Activated CD8-positive, alpha-beta T cell treated with anti-CD3 and anti-CD28 coated beads, Interleukin-2, amount 10 ng/mL, durations not matched to agents 7 days and 5 days (primary cell): Measurements from ENCODE around the gene RHOXF2B. TPM values are rescaled to one million over a fixed set of nuclear protein-coding genes. Genes with fewer than 3 reads are reported as not detected.
"Not testable (repeated sequence)": the region's sequence is repeated elsewhere in the genome, so short reads cannot be mapped to it uniquely, and the experiment has no call there.

ENCODE experiments used
- ATAC-seq: fragments of 150-1000 bp; cut with Tn5 transposase; one replicate; pipeline ENCODE4 v1.10.0; 2021; ENCODE audit warnings: moderate library complexity
- CTCF ChIA-PET: fragments of 350-600 bp; sonication (Branson Sonifier 250); formaldehyde crosslinking; loops from one replicate; lab custom pipeline; 2021; ENCODE audit warnings: antibody characterized with exemption; lab: Charles Lee
- POLR2A ChIA-PET: fragments of 350-600 bp; sonication (Branson Sonifier 250); formaldehyde crosslinking; loops from one replicate; lab custom pipeline; 2021; ENCODE audit warnings: antibody characterized with exemption; lab: Charles Lee
- DNase-seq: peaks from one replicate; pipeline ENCODE4 v3.0.0-alpha.2; 2020
- H3K27ac Mint-ChIP-seq: one replicate; pipeline ENCODE4 v1.8.0; 2021; ENCODE audit warnings: mild to moderate bottlenecking, mixed read lengths
- H3K27me3 Mint-ChIP-seq: one replicate; pipeline ENCODE4 v1.8.0; 2021; ENCODE audit warnings: low read depth, mixed read lengths
- H3K36me3 Mint-ChIP-seq: one replicate; pipeline ENCODE4 v1.8.0; 2021; ENCODE audit warnings: low read depth, mixed read lengths
- H3K4me1 Mint-ChIP-seq: one replicate; pipeline ENCODE4 v1.8.0; 2021; ENCODE audit warnings: low read depth, mixed read lengths
- H3K4me3 Mint-ChIP-seq: one replicate; pipeline ENCODE4 v1.8.0; 2021; ENCODE audit warnings: mild to moderate bottlenecking, mixed read lengths
- H3K9me3 Mint-ChIP-seq: one replicate; pipeline ENCODE4 v1.8.0; 2022; ENCODE audit warnings: mixed read lengths; ENCODE audit not compliant: insufficient read depth
- total RNA-seq, 2 experiments: library from RNA; stranded (reverse); gene quantifications; one replicate each; pipeline ENCODE4 v1.2.3, GENCODE V29; 2021

The RHOXF2B gene
- total RNA-seq, 2 experiments from 2014 or later = not detected

- H3K27ac Mint-ChIP-seq, H3K9me3 Mint-ChIP-seq, POLR2A ChIA-PET, H3K4me3 Mint-ChIP-seq, H3K27me3 Mint-ChIP-seq, DNase-seq, ATAC-seq, H3K4me1 Mint-ChIP-seq, H3K36me3 Mint-ChIP-seq, CTCF ChIA-PET: not testable (repeated sequence)
These were observed 34.8 kb downstream of the RHOXF2B start for GRCh38 chrX:120042712-120043111.

- CTCF ChIA-PET, H3K4me1 Mint-ChIP-seq, H3K36me3 Mint-ChIP-seq, H3K27ac Mint-ChIP-seq, POLR2A ChIA-PET, H3K4me3 Mint-ChIP-seq, H3K27me3 Mint-ChIP-seq, H3K9me3 Mint-ChIP-seq, DNase-seq, ATAC-seq: not testable (repeated sequence)
These were observed 35.2 kb downstream of the RHOXF2B start for GRCh38 chrX:120042247-120042646.

- H3K27ac Mint-ChIP-seq, ATAC-seq, H3K4me3 Mint-ChIP-seq, POLR2A ChIA-PET, H3K36me3 Mint-ChIP-seq, DNase-seq, CTCF ChIA-PET, H3K4me1 Mint-ChIP-seq, H3K9me3 Mint-ChIP-seq, H3K27me3 Mint-ChIP-seq: not testable (repeated sequence)
These were observed 37.3 kb downstream of the RHOXF2B start for GRCh38 chrX:120040176-120040575.

- ATAC-seq, H3K4me3 Mint-ChIP-seq, H3K27me3 Mint-ChIP-seq, H3K36me3 Mint-ChIP-seq, H3K9me3 Mint-ChIP-seq, POLR2A ChIA-PET, CTCF ChIA-PET, H3K27ac Mint-ChIP-seq, DNase-seq, H3K4me1 Mint-ChIP-seq: not testable (repeated sequence)
These were observed 38.3 kb downstream of the RHOXF2B start for GRCh38 chrX:120039087-120039733.

- ATAC-seq = no peak
- H3K27ac Mint-ChIP-seq = no peak overlapping the region
- H3K9me3 Mint-ChIP-seq = no peaks in the 10 kb centered on the region
- peaks cover 9% of the 10 kb centered on the region for H3K4me1 Mint-ChIP-seq
- no peak for DNase-seq
- no peak overlapping the region for H3K4me3 Mint-ChIP-seq
- no peaks in the 10 kb centered on the region for H3K36me3 Mint-ChIP-seq
- CTCF ChIA-PET = no interaction called here
- H3K27me3 Mint-ChIP-seq = peaks cover 3% of the 10 kb centered on the region
- POLR2A ChIA-PET = no interaction called here
These were observed 40.8 kb downstream of the RHOXF2B start for GRCh38 chrX:120036704-120037103.

GRCh38 chrX:120035522-120036309 is 41.8 kb downstream of the RHOXF2B start:
- H3K4me1 Mint-ChIP-seq, H3K27ac Mint-ChIP-seq, H3K9me3 Mint-ChIP-seq, DNase-seq, H3K27me3 Mint-ChIP-seq, POLR2A ChIA-PET, H3K36me3 Mint-ChIP-seq, ATAC-seq, H3K4me3 Mint-ChIP-seq: not testable (repeated sequence)
- CTCF ChIA-PET = interaction anchor here (1.0 kb wide), 1 partner anchor 55 kb away, joined by 3 read pairs; no protein-coding TSS in a partner anchor

- no peak for DNase-seq
- no peak overlapping the region for H3K4me3 Mint-ChIP-seq
- no peak for ATAC-seq
- POLR2A ChIA-PET = no interaction called here
- no peaks in the 10 kb centered on the region for H3K4me1 Mint-ChIP-seq
- no peaks in the 10 kb centered on the region for H3K36me3 Mint-ChIP-seq
- no peaks in the 10 kb centered on the region for H3K9me3 Mint-ChIP-seq
- no peak overlapping the region for H3K27ac Mint-ChIP-seq
- peaks cover 15% of the 10 kb centered on the region for H3K27me3 Mint-ChIP-seq
- CTCF ChIA-PET = interaction anchor here (1.5 kb wide), 1 partner anchor 185 kb away, joined by 4 read pairs; no protein-coding TSS in a partner anchor
These were observed 48.1 kb downstream of the RHOXF2B start for GRCh38 chrX:120029354-120029753.

GRCh38 chrX:120023259-120023658 is 54.2 kb downstream of the RHOXF2B start:
- Mint-ChIP-seq H3K4me1 (no peaks in the 10 kb centered on the region), H3K4me3 (no peak overlapping the region), H3K27ac (no peak overlapping the region), H3K9me3 (no peaks in the 10 kb centered on the region), H3K27me3 (peaks cover 12% of the 10 kb centered on the region), H3K36me3 (no peaks in the 10 kb centered on the region)
- DNase-seq (no peak), ATAC-seq (no peak)
- CTCF ChIA-PET = no interaction called here
- POLR2A ChIA-PET = no interaction called here

- CTCF ChIA-PET = no interaction called here
- no peaks in the 10 kb centered on the region for H3K9me3 Mint-ChIP-seq
- no peak overlapping the region for H3K27ac Mint-ChIP-seq
- peaks cover 14% of the 10 kb centered on the region for H3K27me3 Mint-ChIP-seq
- H3K4me1 Mint-ChIP-seq = no peaks in the 10 kb centered on the region
- no peaks in the 10 kb centered on the region for H3K36me3 Mint-ChIP-seq
- POLR2A ChIA-PET = no interaction called here
- no peak overlapping the region for H3K4me3 Mint-ChIP-seq
- no peak for ATAC-seq
- DNase-seq = no peak
These were observed 54.7 kb downstream of the RHOXF2B start for GRCh38 chrX:120022763-120023162.

Other genes starting within 250 kb of the RHOXF2B start
- 10 to 100 TPM; 10.3 to 10.9 TPM for gene UPF3B, start 224.7 kb downstream of the RHOXF2B start, total RNA-seq
- 10 to 100 TPM; 29.1 to 29.5 TPM for gene RNF113A, start 206.0 kb downstream of the RHOXF2B start, total RNA-seq
- 100 to 1,000 TPM; 110 to 111 TPM for gene NDUFA1, start 205.9 kb downstream of the RHOXF2B start, total RNA-seq
- not detected for gene AKAP14, start 181.8 kb downstream of the RHOXF2B start, total RNA-seq
- 1 to 10 TPM; 6.5 to 7.6 TPM for gene NKAP, start 133.9 kb downstream of the RHOXF2B start, total RNA-seq
- not detected for gene RHOXF1, start 38.2 kb upstream of the RHOXF2B start, total RNA-seq
- not detected for gene RHOXF2, start 80.9 kb upstream of the RHOXF2B start, total RNA-seq
- 10 to 100 TPM; 11.5 to 12.9 TPM for gene ZBTB33, start 173.1 kb upstream of the RHOXF2B start, total RNA-seq
- gene TMEM255A, start 233.8 kb upstream of the RHOXF2B start, total RNA-seq = not detected